Astrocyte (in vitro differentiated cells and primary cell): ENCODE measurements around the gene SMIM35. TPM values are rescaled to one million over a fixed set of nuclear protein-coding genes. Genes with fewer than 3 reads are reported as not detected.

Experiments
- DNase-seq: peaks from one replicate; pipeline ENCODE4 v3.0.0-alpha.2; 2010; ENCODE audit warnings: low read depth
- FAIRE-seq: peaks from 2 replicates; lab custom pipeline; 2011; peaks lifted over from hg19 to GRCh38; lab: Jason Lieb, UNC
- H2AFZ ChIP-seq: 2 replicates; pipeline ENCODE4 v1.6.0; 2012; ENCODE audit warnings: low read depth, low read length, inconsistent platforms
- H3K27ac ChIP-seq: 2 replicates; pipeline ENCODE4 v1.5.1; 2011; ENCODE audit warnings: low read depth, low read length, inconsistent platforms
- H3K27me3 ChIP-seq: 2 replicates; pipeline ENCODE4 v1.6.0; 2011; ENCODE audit warnings: low read length, inconsistent platforms; ENCODE audit not compliant: insufficient read depth
- H3K36me3 ChIP-seq: 2 replicates; pipeline ENCODE4 v1.5.1; 2011; ENCODE audit warnings: low read length, inconsistent platforms; ENCODE audit not compliant: insufficient read depth
- H3K4me1 ChIP-seq: 2 replicates; pipeline ENCODE4 v1.5.1; 2011; ENCODE audit warnings: low read length, inconsistent platforms; ENCODE audit not compliant: insufficient read depth
- H3K4me2 ChIP-seq: 2 replicates; pipeline ENCODE4 v1.6.0; 2012; ENCODE audit warnings: low read length, inconsistent platforms
- H3K4me3 ChIP-seq: 2 replicates; pipeline ENCODE4 v1.5.1; 2011; ENCODE audit warnings: low read depth, mild to moderate bottlenecking, low read length, inconsistent platforms; ENCODE audit not compliant: insufficient read depth
- H3K79me2 ChIP-seq: 2 replicates; pipeline ENCODE4 v1.6.0; 2012; ENCODE audit warnings: mild to moderate bottlenecking, low read length, inconsistent platforms; ENCODE audit not compliant: insufficient read depth
- H3K9ac ChIP-seq: 2 replicates; pipeline ENCODE4 v1.6.0; 2012; ENCODE audit warnings: mild to moderate bottlenecking, low read length, inconsistent platforms
- H3K9me3 ChIP-seq: 2 replicates; pipeline ENCODE4 v1.5.1; 2012; ENCODE audit warnings: low read depth, mild to moderate bottlenecking, low read length, inconsistent platforms; ENCODE audit not compliant: insufficient read depth
- H4K20me1 ChIP-seq: 2 replicates; pipeline ENCODE4 v1.6.0; 2012; ENCODE audit warnings: low read length, inconsistent platforms; ENCODE audit not compliant: insufficient read depth
- H3K27ac Mint-ChIP-seq: one replicate; pipeline ENCODE4 v1.8.0; 2021; ENCODE audit warnings: mild to moderate bottlenecking, mixed read lengths; ENCODE audit not compliant: unreplicated experiment
- H3K27me3 Mint-ChIP-seq: one replicate; pipeline ENCODE4 v1.8.0; 2021; ENCODE audit warnings: low read depth, mixed read lengths; ENCODE audit not compliant: unreplicated experiment
- H3K36me3 Mint-ChIP-seq: one replicate; pipeline ENCODE4 v1.8.0; 2021; ENCODE audit warnings: low read depth, mixed read lengths; ENCODE audit not compliant: unreplicated experiment
- H3K4me1 Mint-ChIP-seq: one replicate; pipeline ENCODE4 v1.8.0; 2021; ENCODE audit warnings: low read depth, mixed read lengths; ENCODE audit not compliant: unreplicated experiment
- H3K4me3 Mint-ChIP-seq: one replicate; pipeline ENCODE4 v1.8.0; 2021; ENCODE audit warnings: mild to moderate bottlenecking, moderate library complexity, mixed read lengths; ENCODE audit not compliant: unreplicated experiment
- H3K9me3 Mint-ChIP-seq: one replicate; pipeline ENCODE4 v1.8.0; 2021; ENCODE audit warnings: mild to moderate bottlenecking, mixed read lengths; ENCODE audit not compliant: unreplicated experiment
- EZH2 ChIP-seq: IDR thresholded peaks from 2 replicates; pipeline ENCODE4 v1.6.1; 2012; ENCODE audit warnings: mild to moderate bottlenecking, low read length, inconsistent platforms; ENCODE audit not compliant: insufficient read depth
- total RNA-seq: library from RNA; stranded (reverse); gene quantifications from 2 replicates; pipeline ENCODE4 v1.2.1, GENCODE V29; 2021
- TF ChIP-seq, protein P1 (sequence below): IDR thresholded peaks from 2 replicates; pipeline ENCODE4 v1.5.1; 2011; ENCODE audit warnings: low read depth, mild to moderate bottlenecking, inconsistent platforms, low read length, moderate library complexity; ENCODE audit not compliant: insufficient read depth

The SMIM35 gene
- total RNA-seq, 1 donor from 2014 or later = not detected

DNA sequence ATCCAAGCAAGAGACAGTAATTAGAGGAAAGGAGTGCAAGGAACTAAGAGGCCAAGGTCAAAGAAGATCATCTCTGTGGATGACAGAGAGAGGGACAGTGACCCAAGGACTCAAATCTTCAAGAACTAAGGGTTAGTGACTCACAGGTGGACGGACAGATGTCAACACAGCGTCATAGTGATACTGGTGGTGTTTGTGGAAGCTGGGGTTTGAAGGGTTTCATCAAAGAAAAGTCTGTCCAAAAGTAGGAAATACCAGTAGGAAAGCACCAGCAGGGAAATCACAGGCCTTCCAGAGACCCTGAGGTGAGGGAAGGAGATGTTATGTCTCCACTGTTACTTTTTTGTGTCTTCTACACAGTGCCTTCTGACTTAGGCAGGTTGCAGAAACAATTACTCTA is 68.4 kb downstream of the SMIM35 start:
- no peak overlapping the region for H2AFZ ChIP-seq
- no peaks in the 10 kb centered on the region for H3K36me3 Mint-ChIP-seq
- H3K27ac ChIP-seq = no peak overlapping the region
- no peak overlapping the region for H3K27ac Mint-ChIP-seq
- no peaks in the 10 kb centered on the region for H3K79me2 ChIP-seq
- no peaks in the 10 kb centered on the region for H3K4me1 Mint-ChIP-seq
- H3K9me3 ChIP-seq = no peaks in the 10 kb centered on the region
- no peaks in the 10 kb centered on the region for H3K36me3 ChIP-seq
- DNase-seq (no peak), FAIRE-seq (no peak)
- H3K4me1 ChIP-seq = no peaks in the 10 kb centered on the region
- H3K27me3 Mint-ChIP-seq = peaks cover 21% of the 10 kb centered on the region
- no peak overlapping the region for H3K4me3 Mint-ChIP-seq
- H3K27me3 ChIP-seq = no peaks in the 10 kb centered on the region
- H3K4me2 ChIP-seq = no peak overlapping the region
- no peak overlapping the region for H3K4me3 ChIP-seq
- H4K20me1 ChIP-seq = no peaks in the 10 kb centered on the region
- no peak overlapping the region for H3K9ac ChIP-seq
- H3K9me3 Mint-ChIP-seq = peaks cover 14% of the 10 kb centered on the region
- TF ChIP-seq, protein P1, sequence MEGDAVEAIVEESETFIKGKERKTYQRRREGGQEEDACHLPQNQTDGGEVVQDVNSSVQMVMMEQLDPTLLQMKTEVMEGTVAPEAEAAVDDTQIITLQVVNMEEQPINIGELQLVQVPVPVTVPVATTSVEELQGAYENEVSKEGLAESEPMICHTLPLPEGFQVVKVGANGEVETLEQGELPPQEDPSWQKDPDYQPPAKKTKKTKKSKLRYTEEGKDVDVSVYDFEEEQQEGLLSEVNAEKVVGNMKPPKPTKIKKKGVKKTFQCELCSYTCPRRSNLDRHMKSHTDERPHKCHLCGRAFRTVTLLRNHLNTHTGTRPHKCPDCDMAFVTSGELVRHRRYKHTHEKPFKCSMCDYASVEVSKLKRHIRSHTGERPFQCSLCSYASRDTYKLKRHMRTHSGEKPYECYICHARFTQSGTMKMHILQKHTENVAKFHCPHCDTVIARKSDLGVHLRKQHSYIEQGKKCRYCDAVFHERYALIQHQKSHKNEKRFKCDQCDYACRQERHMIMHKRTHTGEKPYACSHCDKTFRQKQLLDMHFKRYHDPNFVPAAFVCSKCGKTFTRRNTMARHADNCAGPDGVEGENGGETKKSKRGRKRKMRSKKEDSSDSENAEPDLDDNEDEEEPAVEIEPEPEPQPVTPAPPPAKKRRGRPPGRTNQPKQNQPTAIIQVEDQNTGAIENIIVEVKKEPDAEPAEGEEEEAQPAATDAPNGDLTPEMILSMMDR = no peak
- no peak for TF ChIP-seq EZH2

DNA sequence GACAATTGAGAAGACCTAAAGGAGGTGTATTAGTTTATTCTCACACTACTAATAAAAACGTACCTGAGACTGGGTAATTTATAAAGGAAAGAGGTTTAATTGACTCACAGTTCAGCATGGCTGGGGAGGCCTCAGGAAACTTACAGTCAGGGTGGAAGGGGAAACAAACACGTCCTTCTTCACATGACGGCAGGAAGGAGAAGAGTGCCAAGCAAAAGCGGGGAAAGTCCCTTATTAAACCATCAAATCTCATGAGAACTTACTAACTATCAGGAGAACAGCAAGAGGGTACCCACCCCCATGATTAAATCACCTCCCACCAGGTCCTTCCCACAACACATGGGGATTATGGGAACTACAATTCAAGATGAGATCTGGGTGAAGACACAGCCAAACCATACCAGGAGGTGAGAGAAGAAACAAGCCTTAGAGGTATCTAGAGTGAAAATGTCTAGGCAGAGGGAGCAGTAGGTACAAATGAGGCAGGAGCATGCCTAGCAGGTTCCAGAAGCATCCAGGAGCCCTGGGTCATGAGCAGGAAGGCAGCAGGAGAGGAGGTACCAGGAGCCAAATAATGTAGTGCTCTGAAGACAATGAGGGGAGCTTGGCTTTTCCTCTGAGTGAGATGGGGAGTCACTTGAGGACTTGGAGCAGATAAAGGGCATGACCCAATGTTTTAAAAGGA is 69.0 kb downstream of the SMIM35 start:
- Histone ChIP-seq H4K20me1 (no peaks in the 10 kb centered on the region), H3K27me3 (no peaks in the 10 kb centered on the region), H2AFZ (no peak overlapping the region), H3K4me3 (no peak overlapping the region), H3K4me1 (no peaks in the 10 kb centered on the region), H3K36me3 (no peaks in the 10 kb centered on the region), H3K9me3 (no peaks in the 10 kb centered on the region), H3K79me2 (no peaks in the 10 kb centered on the region), H3K9ac (no peak overlapping the region), H3K27ac (no peak overlapping the region), H3K4me2 (no peak overlapping the region)
- Mint-ChIP-seq H3K4me1 (no peaks in the 10 kb centered on the region), H3K9me3 (peaks cover 15% of the 10 kb centered on the region), H3K36me3 (no peaks in the 10 kb centered on the region), H3K27me3 (peaks cover 21% of the 10 kb centered on the region), H3K4me3 (no peak overlapping the region), H3K27ac (no peak overlapping the region)
- DNase-seq (no peak), FAIRE-seq (no peak)
- TF ChIP-seq, protein P1 = no peak
- TF ChIP-seq EZH2 = no peak

DNA sequence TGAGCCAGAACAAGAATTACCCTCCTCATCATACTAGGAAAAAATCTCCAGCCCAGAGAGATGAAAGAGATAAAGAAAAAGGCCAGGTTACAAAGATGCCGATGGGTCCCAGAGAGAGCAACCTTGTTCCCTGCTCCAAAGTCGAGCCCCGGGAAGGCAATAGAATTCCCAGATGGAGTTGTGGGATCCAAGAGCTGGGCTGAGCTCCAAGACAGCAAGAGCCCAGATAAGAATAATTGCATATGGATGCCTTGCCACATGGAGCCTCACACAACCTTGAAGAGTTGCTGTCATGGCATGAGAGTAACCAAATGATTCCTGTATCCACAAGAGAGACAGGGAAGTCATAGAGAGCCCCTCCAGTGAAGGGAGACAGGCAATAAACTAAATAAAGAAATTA is 69.7 kb downstream of the SMIM35 start:
- H3K36me3 ChIP-seq = no peaks in the 10 kb centered on the region
- no peak overlapping the region for H3K9ac ChIP-seq
- H3K4me3 ChIP-seq = no peak overlapping the region
- no peaks in the 10 kb centered on the region for H3K79me2 ChIP-seq
- no peaks in the 10 kb centered on the region for H3K9me3 ChIP-seq
- Mint-ChIP-seq H3K36me3 (no peaks in the 10 kb centered on the region), H3K27ac (no peak overlapping the region), H3K4me1 (peaks cover 5% of the 10 kb centered on the region), H3K4me3 (no peak overlapping the region), H3K9me3 (peaks cover 15% of the 10 kb centered on the region), H3K27me3 (peaks cover 21% of the 10 kb centered on the region)
- FAIRE-seq = no peak
- TF ChIP-seq, protein P1 = no peak
- no peak for TF ChIP-seq EZH2
- no peak overlapping the region for H3K4me2 ChIP-seq
- no peaks in the 10 kb centered on the region for H4K20me1 ChIP-seq
- DNase-seq = no peak
- H3K27ac ChIP-seq = no peak overlapping the region
- no peak overlapping the region for H2AFZ ChIP-seq
- H3K27me3 ChIP-seq = no peaks in the 10 kb centered on the region
- H3K4me1 ChIP-seq = peaks cover 2% of the 10 kb centered on the region
